Measurements from ENCODE around the gene KRTAP5-5. TPM values are rescaled to one million over a fixed set of nuclear protein-coding genes. Genes with fewer than 3 reads are reported as not detected.

Gene KRTAP5-5
- total RNA-seq, 1 experiment from 2014 or later = not detected

DNA sequence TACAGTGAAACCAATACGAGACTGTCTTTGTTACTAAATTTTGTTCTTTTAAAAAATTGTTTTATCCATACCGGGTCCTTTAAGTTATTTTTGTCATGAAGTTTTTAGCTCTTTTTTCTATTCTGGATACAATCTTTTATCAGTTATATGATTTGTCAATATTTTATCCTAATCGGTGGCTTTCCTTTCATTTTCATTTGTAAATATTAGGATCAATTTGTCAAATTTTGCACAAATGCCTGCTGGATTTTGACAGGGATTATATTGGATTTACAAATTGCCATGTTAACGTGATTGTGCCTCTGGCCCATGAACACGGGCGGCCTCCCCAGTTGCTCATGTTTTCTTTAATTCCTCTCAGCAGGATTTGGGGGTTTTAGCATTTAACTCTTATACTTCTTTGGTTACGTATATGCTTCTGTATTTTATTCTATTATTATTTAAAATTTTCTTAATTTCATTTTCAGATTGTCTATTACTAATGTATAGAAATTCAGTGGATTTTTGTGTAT lies 46.7 kb downstream of the KRTAP5-5 start:
- no TSS peak for BruUV-seq (replicated peaks)
- no peaks in the 10 kb centered on the region for H3K9me3 ChIP-seq (ENCODE audit: low read depth, low read length, poor library complexity, severe bottlenecking)
- DNase-seq (ENCODE audit: low spot score) = no peak
- peaks cover 56% of the 10 kb centered on the region for H3K27me3 ChIP-seq (replicated peaks; ENCODE audit: insufficient read depth, low read depth, low read length, poor library complexity)
- no peaks in the 10 kb centered on the region for H3K36me3 ChIP-seq (ENCODE audit: insufficient read depth, low read length, poor library complexity, severe bottlenecking)
- TF ChIP-seq, protein P1, sequence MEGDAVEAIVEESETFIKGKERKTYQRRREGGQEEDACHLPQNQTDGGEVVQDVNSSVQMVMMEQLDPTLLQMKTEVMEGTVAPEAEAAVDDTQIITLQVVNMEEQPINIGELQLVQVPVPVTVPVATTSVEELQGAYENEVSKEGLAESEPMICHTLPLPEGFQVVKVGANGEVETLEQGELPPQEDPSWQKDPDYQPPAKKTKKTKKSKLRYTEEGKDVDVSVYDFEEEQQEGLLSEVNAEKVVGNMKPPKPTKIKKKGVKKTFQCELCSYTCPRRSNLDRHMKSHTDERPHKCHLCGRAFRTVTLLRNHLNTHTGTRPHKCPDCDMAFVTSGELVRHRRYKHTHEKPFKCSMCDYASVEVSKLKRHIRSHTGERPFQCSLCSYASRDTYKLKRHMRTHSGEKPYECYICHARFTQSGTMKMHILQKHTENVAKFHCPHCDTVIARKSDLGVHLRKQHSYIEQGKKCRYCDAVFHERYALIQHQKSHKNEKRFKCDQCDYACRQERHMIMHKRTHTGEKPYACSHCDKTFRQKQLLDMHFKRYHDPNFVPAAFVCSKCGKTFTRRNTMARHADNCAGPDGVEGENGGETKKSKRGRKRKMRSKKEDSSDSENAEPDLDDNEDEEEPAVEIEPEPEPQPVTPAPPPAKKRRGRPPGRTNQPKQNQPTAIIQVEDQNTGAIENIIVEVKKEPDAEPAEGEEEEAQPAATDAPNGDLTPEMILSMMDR (conservative IDR thresholded peaks at IDR 0.05; ENCODE audit: low read depth, low read length) = no peak
- TF ChIP-seq EZH2 (IDR thresholded peaks at IDR 0.05; ENCODE audit: borderline replicate concordance, low read depth, low read length, poor library complexity, severe bottlenecking) = no peak
- POLR2A ChIA-PET (ENCODE audit: low non-redundant PET) = no interaction called here
- no peaks in the 10 kb centered on the region for H3K4me1 ChIP-seq (ENCODE audit: insufficient read depth, low read length, poor library complexity, severe bottlenecking)
- no peak overlapping the region for H3K4me3 ChIP-seq (ENCODE audit: low read depth, low read length, poor library complexity, severe bottlenecking)
- no peak overlapping the region for H3K27ac ChIP-seq (ENCODE audit: low read depth, low read length, poor library complexity, severe bottlenecking)
- intact Hi-C loops (cut with micrococcal nuclease; ENCODE audit: unreplicated experiment) = no loop called here
- CTCF ChIA-PET = no interaction called here

DNA sequence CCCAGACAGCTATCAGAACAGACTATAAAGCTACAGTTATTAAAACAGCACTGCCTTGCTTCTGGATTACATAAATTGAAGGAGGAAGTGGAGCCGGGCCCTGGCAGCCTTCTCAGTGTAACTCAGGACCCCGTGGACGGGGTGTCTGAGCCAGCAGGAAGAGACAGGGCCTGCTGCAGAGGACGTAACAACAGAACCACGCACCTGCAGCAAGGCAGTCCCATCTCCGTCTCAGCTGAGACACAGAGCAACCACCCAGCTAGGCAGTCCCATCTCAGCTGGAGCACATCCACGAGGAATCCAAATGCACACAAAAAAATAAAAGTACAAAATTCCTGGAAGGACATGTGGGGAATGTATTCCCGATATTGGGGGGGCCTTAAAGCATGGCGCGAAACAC lies 50.3 kb downstream of the KRTAP5-5 start:
- DNase-seq (ENCODE audit: low spot score) = no peak
- Histone ChIP-seq H3K36me3 (ENCODE audit: insufficient read depth, low read length, poor library complexity, severe bottlenecking) (no peaks in the 10 kb centered on the region), H3K27ac (ENCODE audit: low read depth, low read length, poor library complexity, severe bottlenecking) (no peak overlapping the region), H3K4me1 (ENCODE audit: insufficient read depth, low read length, poor library complexity, severe bottlenecking) (no peaks in the 10 kb centered on the region), H3K4me3 (ENCODE audit: low read depth, low read length, poor library complexity, severe bottlenecking) (no peak overlapping the region), H3K27me3 (replicated peaks; ENCODE audit: insufficient read depth, low read depth, low read length, poor library complexity) (peaks cover 22% of the 10 kb centered on the region), H3K9me3 (ENCODE audit: low read depth, low read length, poor library complexity, severe bottlenecking) (no peaks in the 10 kb centered on the region)
- ChIA-PET CTCF (no interaction called here), POLR2A (ENCODE audit: low non-redundant PET) (no interaction called here)
- TF ChIP-seq, protein P1 (conservative IDR thresholded peaks at IDR 0.05; ENCODE audit: low read depth, low read length) = no peak
- TF ChIP-seq EZH2 (IDR thresholded peaks at IDR 0.05; ENCODE audit: borderline replicate concordance, low read depth, low read length, poor library complexity, severe bottlenecking) = no peak
- intact Hi-C loops (cut with micrococcal nuclease; ENCODE audit: unreplicated experiment) = no loop called here
- no TSS peak for BruUV-seq (replicated peaks)

Other genes starting within 250 kb of the KRTAP5-5 start
- 2.2 and 3.6 TPM in 2 replicates for gene BRSK2, start 239.8 kb upstream of the KRTAP5-5 start, total RNA-seq (2021)
- gene MOB2, start 143.0 kb upstream of the KRTAP5-5 start, total RNA-seq (2021) = 14.5 and 14.7 TPM in 2 replicates
- gene DUSP8, start 57.5 kb upstream of the KRTAP5-5 start, total RNA-seq (2021) = 0.70 and 1.9 TPM in 2 replicates
- not detected in 2 replicates for gene KRTAP5-1, start 44.5 kb upstream of the KRTAP5-5 start, total RNA-seq (2021)
- not detected in 2 replicates for gene KRTAP5-2, start 31.5 kb upstream of the KRTAP5-5 start, total RNA-seq (2021)
- not detected in 2 replicates for gene KRTAP5-3, start 21.3 kb upstream of the KRTAP5-5 start, total RNA-seq (2021)
- not detected in 2 replicates for gene KRTAP5-4, start 7.6 kb upstream of the KRTAP5-5 start, total RNA-seq (2021)
- gene KRTAP5-6, start 67.4 kb downstream of the KRTAP5-5 start, total RNA-seq (2021) = not detected in 2 replicates
- 0.24 TPM in 1 of 2 replicates, not detected in the other for gene IFITM10, start 120.8 kb downstream of the KRTAP5-5 start, total RNA-seq (2021)
- 144 and 159 TPM in 2 replicates for gene CTSD, start 134.2 kb downstream of the KRTAP5-5 start, total RNA-seq (2021)
- gene SYT8, start 205.2 kb downstream of the KRTAP5-5 start, total RNA-seq (2021) = not detected in 2 replicates
- not detected in 2 replicates for gene TNNI2, start 209.2 kb downstream of the KRTAP5-5 start, total RNA-seq (2021)
- gene LSP1, start 223.3 kb downstream of the KRTAP5-5 start, total RNA-seq (2021) = not detected in 2 replicates

Data from A673 (cell line).